PC-3 (cell line): ENCODE results near the gene ATG101. TPM values are rescaled to one million over a fixed set of nuclear protein-coding genes. Genes with fewer than 3 reads are reported as not detected.

Experiments used
- ATAC-seq: fragments of 200-7000 bp; cut with Tn5 transposase; 2 replicates; pipeline ENCODE4 v1.9.1; 2020; ENCODE audit warnings: mild to moderate bottlenecking, moderate library complexity
- BruUV-seq: library from RNA; stranded (reverse); fragments of 400-500 nt; replicated peaks from 2 replicates; lab custom pipeline; 2021; lab: Mats Ljungman, UMichigan
- CTCF ChIA-PET: fragments of 300-600 bp; sonication (Branson Sonifier 250); formaldehyde crosslinking; loops from one replicate; lab custom pipeline; 2022; ENCODE audit warnings: antibody characterized with exemption; lab: Charles Lee
- POLR2A ChIA-PET: fragments of 300-600 bp; sonication (Branson Sonifier 250); formaldehyde crosslinking; loops from one replicate; lab custom pipeline; 2022; ENCODE audit warnings: antibody characterized with exemption; ENCODE audit not compliant: unreplicated experiment; lab: Charles Lee
- DNase-seq: peaks from one replicate; pipeline ENCODE4 v3.0.0-alpha.2; 2015
- H2AFZ ChIP-seq: fragments of 300-600 bp; sonication (generic); 2 replicates; pipeline ENCODE4 v1.6.0; 2016; ENCODE audit warnings: antibody characterized with exemption, low read length
- H3F3A ChIP-seq: fragments of 300-600 bp; sonication (generic); one replicate; pipeline ENCODE4 v1.6.0; 2017; ENCODE audit warnings: antibody characterized with exemption, low read length, control low read depth, mild to moderate bottlenecking; ENCODE audit not compliant: unreplicated experiment
- H3K27ac ChIP-seq: fragments of 300-600 bp; sonication (generic); 2 replicates; pipeline ENCODE4 v1.5.1; 2016; ENCODE audit warnings: mild to moderate bottlenecking, low read length
- H3K27me3 ChIP-seq: fragments of 300-600 bp; sonication (generic); 2 replicates; pipeline ENCODE4 v1.6.1; 2016; ENCODE audit warnings: low read length, mixed read lengths
- H3K36me3 ChIP-seq: fragments of 300-600 bp; sonication (generic); 2 replicates; pipeline ENCODE4 v1.6.1; 2016; ENCODE audit warnings: low read depth, mixed run types, low read length, mixed read lengths
- H3K4me1 ChIP-seq: fragments of 300-600 bp; sonication (generic); 2 replicates; pipeline ENCODE4 v1.5.1; 2016; ENCODE audit warnings: low read length; ENCODE audit not compliant: insufficient read depth
- H3K4me2 ChIP-seq: fragments of 300-600 bp; sonication (generic); 2 replicates; pipeline ENCODE4 v1.6.0; 2016; ENCODE audit warnings: low read length
- H3K4me3 ChIP-seq: fragments of 300-600 bp; sonication (generic); 2 replicates; pipeline ENCODE4 v1.5.1; 2016; ENCODE audit warnings: mild to moderate bottlenecking, low read length, mixed read lengths
- H3K79me2 ChIP-seq: fragments of 300-600 bp; sonication (generic); 2 replicates; pipeline ENCODE4 v1.6.1; 2017; ENCODE audit warnings: low read length, mixed read lengths
- H3K9ac ChIP-seq: fragments of 300-600 bp; sonication (generic); 2 replicates; pipeline ENCODE4 v1.6.0; 2016; ENCODE audit warnings: mild to moderate bottlenecking, low read length
- H3K9me2 ChIP-seq: fragments of 300-600 bp; sonication (generic); replicated peaks from 2 replicates; pipeline ENCODE4 v1.6.1; 2016; ENCODE audit warnings: mixed run types, low read length, mixed read lengths
- H3K9me3 ChIP-seq: fragments of 300-600 bp; sonication (generic); 2 replicates; pipeline ENCODE4 v1.6.1; 2016; ENCODE audit warnings: low read length, mixed read lengths
- H4K20me1 ChIP-seq: fragments of 300-600 bp; sonication (generic); 2 replicates; pipeline ENCODE4 v1.6.1; 2016; ENCODE audit warnings: low read length, mixed read lengths
- EZH2 ChIP-seq: fragments of 300-600 bp; sonication (generic); IDR thresholded peaks from one replicate; pipeline ENCODE4 v1.6.1; 2017; ENCODE audit warnings: antibody characterized with exemption, mild to moderate bottlenecking, low read length; ENCODE audit not compliant: unreplicated experiment
- EZH2phosphoT487 ChIP-seq: fragments of 300-600 bp; sonication (generic); IDR thresholded peaks from 2 replicates; pipeline ENCODE4 v1.6.1; 2018; ENCODE audit warnings: mild to moderate bottlenecking, antibody characterized with exemption, low read length, borderline replicate concordance
- intact Hi-C: fragments of 100-400 bp; cut with micrococcal nuclease; formaldehyde crosslinking; loops from 2 replicates; pipeline ENCODE4 v1.9.0; 2023
- total RNA-seq: library from RNA; depleted of rRNA; stranded (reverse); fragments of >200 nt; gene quantifications from 2 replicates; pipeline ENCODE4 v1.2.3, GENCODE V29; 2014
- TF ChIP-seq, protein P1 (sequence below): fragments of 300-600 bp; sonication (generic); conservative IDR thresholded peaks from 2 replicates; pipeline ENCODE4 v1.5.1; 2017; ENCODE audit warnings: antibody characterized with exemption, low read depth, mild to moderate bottlenecking, low read length

Gene ATG101
- total RNA-seq, 1 experiment from 2014 or later, result 110 TPM

DNA sequence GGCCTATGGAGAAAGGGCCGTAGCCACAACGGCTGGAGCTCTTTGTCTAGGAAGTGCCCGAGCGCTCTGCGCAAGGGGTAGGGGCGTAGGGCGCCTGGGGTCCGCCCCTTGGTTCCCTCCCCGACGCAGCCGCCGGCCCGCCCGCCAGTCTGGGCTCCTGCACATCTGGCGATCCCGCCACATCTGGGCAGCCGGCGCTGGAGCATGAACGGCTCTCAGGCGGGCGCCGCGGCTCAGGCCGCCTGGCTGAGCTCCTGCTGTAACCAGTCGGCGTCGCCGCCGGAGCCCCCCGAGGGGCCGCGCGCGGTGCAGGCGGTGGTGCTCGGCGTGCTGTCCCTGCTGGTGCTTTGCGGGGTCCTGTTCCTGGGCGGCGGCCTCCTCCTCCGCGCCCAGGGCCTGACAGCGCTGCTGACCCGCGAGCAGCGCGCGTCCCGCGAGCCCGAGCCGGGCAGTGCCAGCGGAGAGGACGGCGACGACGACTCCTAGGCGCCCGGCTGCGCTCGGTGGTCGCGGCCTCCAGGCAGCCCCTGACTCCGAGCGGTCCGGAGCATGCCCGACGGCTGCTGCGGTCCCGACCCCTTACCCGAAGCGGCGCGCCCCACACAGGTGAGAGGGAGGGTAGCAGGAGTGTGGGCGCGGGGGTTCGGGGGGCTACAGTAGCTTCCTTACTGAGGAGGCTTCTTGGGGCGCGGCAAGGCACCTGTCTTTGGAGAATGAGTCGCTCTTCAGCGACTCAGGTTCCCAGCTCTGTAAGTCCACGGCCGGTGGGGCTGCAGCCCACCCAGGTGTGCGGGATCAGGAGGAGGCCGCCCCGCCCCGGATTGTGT, 10.0 kb downstream of the ATG101 start, which contains the start of gene SMIM41:
SMIM41 (plus strand) TSS at position 129 of the 827 bp plus-strand sequence; CDS start at position 205, 76 bp downstream.
- Histone ChIP-seq H3K9me3 (no peaks in the 10 kb centered on the region), H3K4me2 (no peak within 1 kb of the TSS), H3K9me2 (no peaks in the 10 kb centered on the region), H4K20me1 (peaks cover 10% of the 10 kb centered on the region), H3K9ac (no peak within 1 kb of the TSS), H3K4me1 (peaks cover 10% of the 10 kb centered on the region), H3K27me3 (no peaks in the 10 kb centered on the region), H3F3A (no peaks in the 10 kb centered on the region), H3K4me3 (no peak within 1 kb of the TSS), H2AFZ (no peak within 1 kb of the TSS), H3K27ac (no peak within 1 kb of the TSS), H3K79me2 (peaks cover 31% of the 10 kb centered on the region), H3K36me3 (peaks cover 20% of the 10 kb centered on the region)
- DNase-seq, result no peak
- ATAC-seq, result no peak
- intact Hi-C loops, result loop anchor here (5.0 kb wide), 1 partner anchor 38 kb away; no protein-coding TSS in a partner anchor
- CTCF ChIA-PET, result no interaction called here
- no TSS peak for BruUV-seq
- TF ChIP-seq, protein P1, sequence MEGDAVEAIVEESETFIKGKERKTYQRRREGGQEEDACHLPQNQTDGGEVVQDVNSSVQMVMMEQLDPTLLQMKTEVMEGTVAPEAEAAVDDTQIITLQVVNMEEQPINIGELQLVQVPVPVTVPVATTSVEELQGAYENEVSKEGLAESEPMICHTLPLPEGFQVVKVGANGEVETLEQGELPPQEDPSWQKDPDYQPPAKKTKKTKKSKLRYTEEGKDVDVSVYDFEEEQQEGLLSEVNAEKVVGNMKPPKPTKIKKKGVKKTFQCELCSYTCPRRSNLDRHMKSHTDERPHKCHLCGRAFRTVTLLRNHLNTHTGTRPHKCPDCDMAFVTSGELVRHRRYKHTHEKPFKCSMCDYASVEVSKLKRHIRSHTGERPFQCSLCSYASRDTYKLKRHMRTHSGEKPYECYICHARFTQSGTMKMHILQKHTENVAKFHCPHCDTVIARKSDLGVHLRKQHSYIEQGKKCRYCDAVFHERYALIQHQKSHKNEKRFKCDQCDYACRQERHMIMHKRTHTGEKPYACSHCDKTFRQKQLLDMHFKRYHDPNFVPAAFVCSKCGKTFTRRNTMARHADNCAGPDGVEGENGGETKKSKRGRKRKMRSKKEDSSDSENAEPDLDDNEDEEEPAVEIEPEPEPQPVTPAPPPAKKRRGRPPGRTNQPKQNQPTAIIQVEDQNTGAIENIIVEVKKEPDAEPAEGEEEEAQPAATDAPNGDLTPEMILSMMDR, result no peak
- TF ChIP-seq EZH2 (no peak), EZH2phosphoT487 (no peak)
- POLR2A ChIA-PET, result no interaction called here

DNA sequence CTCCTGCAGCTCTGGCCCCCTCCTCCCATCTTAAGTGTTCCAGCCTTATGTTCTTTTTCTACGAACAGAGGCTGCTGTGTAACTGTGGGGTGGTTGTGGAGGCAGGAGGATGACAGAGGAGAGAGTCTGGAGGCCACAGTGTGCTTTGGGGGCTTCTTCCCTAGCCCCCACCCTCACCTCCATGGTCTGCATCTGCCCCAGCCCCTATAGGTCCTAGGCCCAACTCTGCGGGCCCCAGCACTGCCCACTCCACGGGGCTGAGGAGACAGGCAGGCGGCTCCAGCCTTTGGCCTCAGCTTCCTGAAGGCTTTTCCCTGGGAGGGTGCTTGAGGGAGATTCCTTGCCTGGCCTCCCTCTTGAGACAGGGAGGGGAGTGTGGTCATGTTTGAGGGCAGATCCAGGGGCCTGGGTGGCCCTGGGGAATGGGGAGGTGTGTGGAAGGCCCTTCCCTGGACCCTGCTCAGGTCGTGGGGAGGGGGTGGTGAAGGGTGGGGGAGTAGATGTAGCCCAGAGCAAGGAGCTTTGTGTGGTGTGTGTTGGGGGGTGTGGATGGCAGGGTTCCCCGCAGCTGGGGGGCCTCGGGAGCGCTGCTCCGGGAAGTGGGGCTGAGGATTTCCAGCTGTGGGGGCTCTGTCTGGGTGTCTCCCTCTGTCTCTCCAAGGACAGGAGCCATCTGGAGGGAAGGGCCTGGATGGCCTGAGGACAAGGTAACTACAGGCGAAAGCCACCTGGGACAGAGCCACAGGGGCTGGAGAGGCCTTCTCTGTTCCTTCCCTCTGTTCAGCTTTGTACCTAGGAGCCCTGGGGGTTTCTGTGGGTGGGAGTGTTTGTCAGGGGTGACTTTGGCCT, 10.8 kb downstream of the ATG101 start:
- H3K9ac ChIP-seq, result no peak overlapping the region
- no peaks in the 10 kb centered on the region for H3K9me2 ChIP-seq
- POLR2A ChIA-PET, result no interaction called here
- no peaks in the 10 kb centered on the region for H3K27me3 ChIP-seq
- no TSS peak for BruUV-seq
- H3K27ac ChIP-seq, result no peak overlapping the region
- H3K4me2 ChIP-seq, result no peak overlapping the region
- H3K79me2 ChIP-seq, result peaks cover 22% of the 10 kb centered on the region
- H2AFZ ChIP-seq, result no peak overlapping the region
- TF ChIP-seq, protein P1, result no peak
- TF ChIP-seq EZH2 (no peak), EZH2phosphoT487 (no peak)
- H3K9me3 ChIP-seq, result no peaks in the 10 kb centered on the region
- ATAC-seq, result no peak
- CTCF ChIA-PET, result interaction anchor here (3.4 kb wide), 1 partner anchor 55 kb away, joined by 28 read pairs; no protein-coding TSS in a partner anchor
- no peak for DNase-seq
- intact Hi-C loops, result loop anchor here (5.0 kb wide), 1 partner anchor 37 kb away; no protein-coding TSS in a partner anchor
- H3K4me3 ChIP-seq, result no peak overlapping the region
- H4K20me1 ChIP-seq, result peaks cover 4% of the 10 kb centered on the region
- peaks cover 1% of the 10 kb centered on the region for H3K4me1 ChIP-seq
- no peaks in the 10 kb centered on the region for H3F3A ChIP-seq
- peaks cover 20% of the 10 kb centered on the region for H3K36me3 ChIP-seq
